Stimulated activated CD8-positive, alpha-beta memory T cell treated with anti-CD3 and anti-CD28 coated beads, Interleukin-4, amount 100 ng/mL, for 1 hour (primary cell): ENCODE results near the gene MUC20.
"Not testable (repeated sequence)": the region's sequence is repeated elsewhere in the genome, so short reads cannot be mapped to it uniquely, and the experiment has no call there.

Experiments used
- DNase-seq, 2 donors: peaks; one replicate each; pipeline ENCODE4 v3.0.0-alpha.2; 2020; ENCODE audit warnings: low read depth in 2 of 2, low spot score in 1 of 2

MUC20 gene

DNA sequence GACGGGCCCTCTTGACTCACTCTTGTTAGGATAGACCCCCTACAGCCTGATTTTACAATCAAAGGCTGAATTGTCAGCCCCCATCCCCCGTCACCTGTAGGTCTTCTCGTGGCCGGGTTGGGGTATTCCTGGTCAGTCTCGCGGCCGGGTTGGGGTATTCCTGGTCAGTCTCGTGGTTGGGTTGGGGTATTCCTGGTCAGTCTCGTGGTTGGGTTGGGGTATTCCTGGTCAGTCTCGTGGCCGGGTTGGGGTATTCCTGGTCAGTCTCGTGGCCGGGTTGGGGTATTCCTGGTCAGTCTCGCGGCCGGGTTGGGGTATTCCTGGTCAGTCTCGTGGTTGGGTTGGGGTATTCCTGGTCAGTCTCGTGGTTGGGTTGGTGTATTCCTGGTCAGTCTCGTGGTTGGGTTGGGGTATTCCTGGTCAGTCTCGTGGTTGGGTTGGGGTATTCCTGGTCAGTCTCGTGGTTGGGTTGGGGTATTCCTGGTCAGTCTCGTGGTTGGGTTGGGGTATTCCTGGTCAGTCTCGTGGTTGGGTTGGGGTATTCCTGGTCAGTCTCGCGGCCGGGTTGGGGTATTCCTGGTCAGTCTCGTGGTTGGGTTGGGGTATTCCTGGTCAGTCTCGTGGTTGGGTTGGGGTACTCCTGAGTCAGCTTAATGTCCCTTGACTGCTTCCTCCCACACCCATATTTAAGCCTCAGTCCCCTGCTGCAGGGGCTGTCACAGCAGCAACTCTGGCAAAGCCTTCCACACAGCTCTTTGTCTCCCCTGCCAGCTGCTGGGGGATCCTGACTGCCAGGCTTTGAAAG lies 50.3 kb downstream of the MUC20 start:
- not testable (repeated sequence) for DNase-seq

DNA sequence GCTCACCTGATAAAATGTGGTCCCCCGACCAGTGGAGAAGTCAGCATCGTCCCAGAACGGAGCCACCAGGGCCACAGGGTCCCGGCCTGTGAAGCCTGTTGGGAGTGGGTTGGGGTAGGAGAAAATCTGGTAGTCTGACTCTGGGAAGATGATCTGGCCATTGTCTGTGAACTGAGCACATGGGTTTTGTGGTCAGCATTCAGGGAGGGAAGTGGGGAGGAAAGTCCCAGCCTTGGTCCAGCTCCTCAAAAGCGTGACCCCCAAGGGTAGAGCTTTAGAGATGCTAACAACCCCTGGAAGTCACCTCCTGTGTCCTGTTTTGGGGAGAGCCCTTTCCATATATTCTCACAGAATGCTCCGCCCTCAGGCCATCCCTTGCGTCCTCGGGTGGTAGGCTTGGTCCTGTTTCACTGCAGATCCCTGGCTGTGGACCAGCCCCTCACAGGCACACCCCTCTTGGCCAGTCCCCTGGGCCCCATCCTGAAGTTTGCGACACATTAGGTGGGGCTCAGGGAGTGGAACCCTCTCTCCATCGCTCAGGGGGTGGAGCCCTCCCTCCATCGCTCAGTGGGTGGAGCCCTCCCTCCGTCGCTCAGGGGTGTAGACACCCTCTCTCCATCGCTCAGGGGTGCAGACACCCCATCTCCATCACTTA lies 51.0 kb downstream of the MUC20 start:
- no peak for DNase-seq

DNA sequence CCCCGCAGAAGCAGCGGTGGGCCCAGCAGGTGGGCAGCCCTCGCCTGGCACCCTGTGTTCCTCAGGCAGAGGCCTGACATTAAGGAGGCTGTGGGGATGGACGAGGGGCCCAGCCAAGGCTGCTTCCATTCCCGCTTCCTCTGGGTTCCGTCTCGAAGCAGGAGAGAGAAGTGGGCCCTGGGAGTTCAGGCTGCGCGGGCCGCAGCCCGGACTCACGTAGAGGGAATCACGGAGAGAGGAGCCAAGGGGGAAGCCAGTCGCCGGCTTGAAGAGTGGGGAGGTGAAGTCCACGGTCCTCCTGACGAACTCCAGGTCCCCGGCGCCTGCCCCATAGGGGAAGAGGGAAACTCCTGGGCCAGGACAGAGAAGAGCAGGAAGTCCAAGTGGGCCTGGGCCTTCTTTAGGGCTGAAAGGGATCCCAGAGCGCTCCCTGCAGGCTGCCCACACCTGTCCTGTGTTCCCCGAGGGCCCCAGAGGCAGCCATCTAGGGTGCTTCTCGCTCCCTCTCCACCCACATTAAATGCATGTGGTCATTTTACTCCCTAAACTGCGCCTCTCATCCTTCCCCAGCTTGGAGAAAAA lies 53.3 kb downstream of the MUC20 start:
- no peak for DNase-seq

DNA sequence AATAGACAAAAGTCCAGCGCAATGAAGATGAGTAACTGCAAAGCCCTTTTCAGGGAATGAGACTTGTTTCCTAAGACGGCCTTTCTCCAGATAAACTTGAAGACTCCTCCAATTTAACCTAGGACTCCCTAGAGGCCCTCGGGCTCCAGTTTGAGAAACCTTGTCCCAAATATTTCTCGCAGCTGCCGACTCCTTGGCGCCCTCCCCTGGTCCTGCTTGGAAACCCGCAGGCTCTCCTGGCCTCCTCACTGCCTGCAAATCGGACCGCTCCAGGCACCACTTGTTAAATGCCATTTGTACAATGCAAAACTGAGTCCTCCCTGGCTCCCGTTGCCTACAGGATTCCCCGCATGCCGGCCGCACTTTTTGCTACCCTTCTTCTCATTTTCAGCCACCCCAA lies 54.1 kb downstream of the MUC20 start:
- no peak for DNase-seq

DNA sequence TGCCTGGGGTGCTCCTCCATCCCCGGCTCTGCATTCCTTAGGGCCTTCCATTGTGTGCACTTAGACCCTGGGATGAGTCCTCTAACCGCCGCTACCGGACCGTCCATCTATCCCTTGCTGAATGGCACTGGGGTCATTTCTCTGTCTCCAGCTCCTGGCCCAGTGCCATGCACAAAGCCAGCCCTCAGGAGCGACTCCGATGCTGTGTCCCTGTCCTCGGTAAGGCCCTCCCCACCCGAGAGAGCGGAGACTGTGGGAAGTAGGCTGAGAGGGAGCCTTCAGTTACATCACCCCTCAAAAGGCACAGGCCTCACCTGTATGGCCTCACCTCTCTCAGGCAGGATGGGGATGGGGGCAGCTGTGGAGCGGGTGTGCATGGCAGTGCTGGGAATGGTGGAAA lies 57.2 kb downstream of the MUC20 start:
- no peak for DNase-seq

DNA sequence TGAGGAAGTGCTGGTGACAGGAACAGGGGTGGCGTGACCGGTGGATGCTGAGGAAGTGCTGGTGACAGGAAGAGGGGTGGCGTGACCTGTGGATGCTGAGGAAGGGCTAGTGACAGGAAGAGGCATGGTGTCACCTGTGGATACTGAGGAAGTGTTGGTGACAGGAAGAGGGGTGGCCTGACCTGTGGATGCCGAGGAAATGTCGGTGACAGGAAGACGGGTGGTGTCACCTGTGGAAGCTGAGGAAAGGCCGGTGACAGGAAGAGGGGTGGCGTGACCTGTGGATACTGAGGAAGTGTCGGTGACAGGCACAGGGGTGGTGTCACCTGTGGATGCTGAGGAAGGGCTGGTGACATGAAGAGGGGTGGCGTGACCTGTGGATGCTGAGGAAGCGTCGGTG lies 60.5 kb downstream of the MUC20 start:
- not testable (repeated sequence) for DNase-seq
